ENCODE data around the gene SLC39A2. TPM values are rescaled to one million over a fixed set of nuclear protein-coding genes. Genes with fewer than 3 reads are reported as not detected.

SLC39A2 gene
- total RNA-seq, 1 experiment from 2014 or later, result 0.88 TPM

GRCh38 chr14:21030531-21030930 is 31.4 kb downstream of the SLC39A2 start:
- H3K9me3 Mint-ChIP-seq (ENCODE audit: unreplicated experiment), result no peaks in the 10 kb centered on the region
- peaks cover 7% of the 10 kb centered on the region for H3K4me1 Mint-ChIP-seq (ENCODE audit: low read depth, unreplicated experiment)
- DNase-seq, result no peak
- H3K4me3 Mint-ChIP-seq (ENCODE audit: unreplicated experiment), result no peak overlapping the region
- TF ChIP-seq CTCF (IDR thresholded peaks at IDR 0.05; ENCODE audit: insufficient read depth in 1 of 2, low read depth in 1 of 2, low read length in 1 of 2, severe bottlenecking in 1 of 2, unreplicated experiment in 1 of 2), result no peak
- H3K4me1 ChIP-seq, result peaks cover 9% of the 10 kb centered on the region; the same call in 1 of the 2 replicates
- no peaks in the 10 kb centered on the region for H3K9me3 ChIP-seq
- ChIA-PET CTCF (no interaction called here), POLR2A (no interaction called here)
- H3K27ac Mint-ChIP-seq (ENCODE audit: unreplicated experiment), result no peak overlapping the region
- no peaks in the 10 kb centered on the region for H3K36me3 Mint-ChIP-seq (ENCODE audit: insufficient read depth, unreplicated experiment)
- intact Hi-C loops (cut with micrococcal nuclease; ENCODE audit: unreplicated experiment), result no loop called here
- no TSS peak for BruUV-seq (replicated peaks)
- no peaks in the 10 kb centered on the region for H3K36me3 ChIP-seq (ENCODE audit: control insufficient read depth, insufficient read depth, low read length)
- no peaks in the 10 kb centered on the region for H3K27me3 Mint-ChIP-seq (ENCODE audit: insufficient read depth, unreplicated experiment)
- H3K27me3 ChIP-seq (replicated peaks; ENCODE audit: control insufficient read depth, insufficient read depth, low read length), result no peaks in the 10 kb centered on the region
- H3K4me3 ChIP-seq (ENCODE audit: low read depth, low read length), result no peak overlapping the region

GRCh38 chr14:21032326-21033132 is 33.4 kb downstream of the SLC39A2 start:
- no peaks in the 10 kb centered on the region for H3K9me3 Mint-ChIP-seq (ENCODE audit: unreplicated experiment)
- intact Hi-C loops (cut with micrococcal nuclease; ENCODE audit: unreplicated experiment), result no loop called here
- no peak overlapping the region for H3K4me3 Mint-ChIP-seq (ENCODE audit: unreplicated experiment)
- no TSS peak for BruUV-seq (replicated peaks)
- DNase-seq, result no peak
- H3K4me3 ChIP-seq (ENCODE audit: low read depth, low read length), result no peak overlapping the region
- no peak for TF ChIP-seq CTCF (IDR thresholded peaks at IDR 0.05; ENCODE audit: insufficient read depth in 1 of 2, low read depth in 1 of 2, low read length in 1 of 2, severe bottlenecking in 1 of 2, unreplicated experiment in 1 of 2)
- no peaks in the 10 kb centered on the region for H3K4me1 Mint-ChIP-seq (ENCODE audit: low read depth, unreplicated experiment)
- ChIA-PET POLR2A (interaction anchor here (0.5 kb wide), 1 partner anchor 517 kb away, joined by 3 read pairs; no protein-coding TSS in a partner anchor), CTCF (interaction anchor here (1.3 to 1.5 kb wide), 2 partner anchors 8 to 18 kb away, joined by 4 to 8 read pairs; no protein-coding TSS in a partner anchor)
- H3K27ac Mint-ChIP-seq (ENCODE audit: unreplicated experiment), result no peak overlapping the region
- no peaks in the 10 kb centered on the region for H3K36me3 ChIP-seq (ENCODE audit: control insufficient read depth, insufficient read depth, low read length)
- H3K9me3 ChIP-seq, result no peaks in the 10 kb centered on the region
- no peaks in the 10 kb centered on the region for H3K36me3 Mint-ChIP-seq (ENCODE audit: insufficient read depth, unreplicated experiment)
- no peaks in the 10 kb centered on the region for H3K27me3 ChIP-seq (replicated peaks; ENCODE audit: control insufficient read depth, insufficient read depth, low read length)
- H3K27me3 Mint-ChIP-seq (ENCODE audit: insufficient read depth, unreplicated experiment), result no peaks in the 10 kb centered on the region
- no peaks in the 10 kb centered on the region; the same call in 1 of the 2 replicates for H3K4me1 ChIP-seq

- no peaks in the 10 kb centered on the region for H3K9me3 ChIP-seq
- no peaks in the 10 kb centered on the region for H3K36me3 Mint-ChIP-seq (ENCODE audit: insufficient read depth, unreplicated experiment)
- intact Hi-C loops (cut with micrococcal nuclease; ENCODE audit: unreplicated experiment), result no loop called here
- TF ChIP-seq CTCF (IDR thresholded peaks at IDR 0.05; ENCODE audit: insufficient read depth in 1 of 2, low read depth in 1 of 2, low read length in 1 of 2, severe bottlenecking in 1 of 2, unreplicated experiment in 1 of 2), result no peak
- H3K4me3 Mint-ChIP-seq (ENCODE audit: unreplicated experiment), result no peak overlapping the region
- no peaks in the 10 kb centered on the region for H3K27me3 Mint-ChIP-seq (ENCODE audit: insufficient read depth, unreplicated experiment)
- no TSS peak for BruUV-seq (replicated peaks)
- no peak overlapping the region for H3K27ac Mint-ChIP-seq (ENCODE audit: unreplicated experiment)
- no peaks in the 10 kb centered on the region for H3K27me3 ChIP-seq (replicated peaks; ENCODE audit: control insufficient read depth, insufficient read depth, low read length)
- no peak overlapping the region for H3K4me3 ChIP-seq (ENCODE audit: low read depth, low read length)
- CTCF ChIA-PET, result interaction anchor here (0.5 to 1.5 kb wide), 3 partner anchors 18 to 213 kb away, joined by 3 to 8 read pairs (median 3); no protein-coding TSS in a partner anchor
- peaks cover 6% of the 10 kb centered on the region for H3K4me1 ChIP-seq
- H3K4me1 Mint-ChIP-seq (ENCODE audit: low read depth, unreplicated experiment), result peaks cover 5% of the 10 kb centered on the region
- no peaks in the 10 kb centered on the region for H3K9me3 Mint-ChIP-seq (ENCODE audit: unreplicated experiment)
- POLR2A ChIA-PET, result no interaction called here
- no peak for DNase-seq
- no peaks in the 10 kb centered on the region for H3K36me3 ChIP-seq (ENCODE audit: control insufficient read depth, insufficient read depth, low read length)
These were observed 34.1 kb downstream of the SLC39A2 start for GRCh38 chr14:21033133-21033698.

Data from Caco-2 (cell line).